PC-9 (cell line): Measurements from ENCODE around the gene CACYBP. TPM values are rescaled to one million over a fixed set of nuclear protein-coding genes. Genes with fewer than 3 reads are reported as not detected.
A peak's percentile ranks its signal among the peaks of the same experiment; 100 is the strongest.

Experiments used
- BruUV-seq: library from RNA; stranded (reverse); fragments of 400-500 nt; replicated peaks from 2 replicates; lab custom pipeline; 2021; lab: Mats Ljungman, UMichigan
- CTCF ChIA-PET: fragments of 300-600 bp; sonication (Branson Sonifier 250); formaldehyde crosslinking; loops from one replicate; lab custom pipeline; 2022; ENCODE audit warnings: antibody characterized with exemption; lab: Charles Lee
- POLR2A ChIA-PET: fragments of 300-600 bp; sonication (Branson Sonifier 250); formaldehyde crosslinking; loops from one replicate; lab custom pipeline; 2022; ENCODE audit warnings: antibody characterized with exemption; ENCODE audit not compliant: unreplicated experiment; lab: Charles Lee
- DNase-seq, 2 experiments: peaks; one replicate each; pipeline versions ENCODE4 v3.0.0 to v3.0.0-alpha.2; 2015 to 2022; ENCODE audit warnings: mixed read lengths in 1 of 2
- H2AFZ ChIP-seq: fragments of 200-600 bp; sonication (generic); 2 replicates; pipeline ENCODE4 v1.8.1; 2017; ENCODE audit warnings: antibody characterized with exemption
- H3F3A ChIP-seq: fragments of 200-600 bp; sonication (generic); 2 replicates; pipeline ENCODE4 v1.8.1; 2017; ENCODE audit warnings: antibody characterized with exemption, mild to moderate bottlenecking, low read depth; ENCODE audit not compliant: insufficient read depth
- H3K27ac ChIP-seq: fragments of 200-600 bp; sonication (generic); 2 replicates; pipeline ENCODE4 v1.6.1; 2016; ENCODE audit warnings: mixed run types
- H3K27me3 ChIP-seq: fragments of 200-600 bp; sonication (generic); 2 replicates; pipeline ENCODE4 v1.6.1; 2016; ENCODE audit warnings: low read depth, mixed run types; ENCODE audit not compliant: insufficient read depth
- H3K36me3 ChIP-seq: fragments of 200-600 bp; sonication (generic); 2 replicates; pipeline ENCODE4 v1.6.1; 2016; ENCODE audit warnings: low read depth, mixed run types
- H3K4me1 ChIP-seq: fragments of 200-600 bp; sonication (generic); replicated peaks from 2 replicates; pipeline ENCODE4 v1.6.1; 2016; ENCODE audit warnings: mixed run types; ENCODE audit not compliant: insufficient read depth
- H3K4me2 ChIP-seq: fragments of 200-600 bp; sonication (generic); 2 replicates; pipeline ENCODE4 v1.6.1; 2017; ENCODE audit warnings: mixed run types
- H3K4me3 ChIP-seq: fragments of 200-600 bp; sonication (generic); 2 replicates; pipeline ENCODE4 v1.6.1; 2016; ENCODE audit warnings: mixed run types
- H3K79me2 ChIP-seq: fragments of 200-600 bp; sonication (generic); 2 replicates; pipeline ENCODE4 v1.6.1; 2017; ENCODE audit warnings: low read depth, mixed run types
- H3K9me2 ChIP-seq: fragments of 200-600 bp; sonication (generic); 2 replicates; pipeline ENCODE4 v1.8.1; 2017; ENCODE audit warnings: mild to moderate bottlenecking; ENCODE audit not compliant: insufficient read depth
- H3K9me3 ChIP-seq: fragments of 200-600 bp; sonication (generic); 2 replicates; pipeline ENCODE4 v1.8.1; 2016; ENCODE audit warnings: low read depth; ENCODE audit not compliant: insufficient read depth
- H4K20me1 ChIP-seq: fragments of 200-600 bp; sonication (generic); 2 replicates; pipeline ENCODE4 v1.8.1; 2017; ENCODE audit not compliant: insufficient read depth
- CTCF ChIP-seq: fragments of 200-600 bp; sonication (generic); conservative IDR thresholded peaks from 2 replicates; pipeline ENCODE4 v1.6.1; 2017; ENCODE audit warnings: mixed run types, antibody characterized with exemption, mild to moderate bottlenecking, moderate library complexity
- EZH2 ChIP-seq: fragments of 200-600 bp; sonication (generic); IDR thresholded peaks from 2 replicates; pipeline ENCODE4 v1.8.0; 2017; ENCODE audit warnings: antibody characterized with exemption, low read depth
- intact Hi-C: fragments of 100-400 bp; cut with micrococcal nuclease; formaldehyde crosslinking; loops from one replicate; pipeline ENCODE4 v1.10.0; 2022; ENCODE audit not compliant: unreplicated experiment
- total RNA-seq: library from RNA; stranded (reverse); gene quantifications from 2 replicates; pipeline ENCODE4 v1.2.3, GENCODE V29; 2021

CACYBP gene
- total RNA-seq, 1 experiment from 2014 or later, result 156 TPM

GRCh38 chr1:174964972-174965361, 34.8 kb upstream of the CACYBP start:
- peak overlapping the region; percentile 60 for H3K4me2 ChIP-seq
- no peak for TF ChIP-seq CTCF
- TF ChIP-seq EZH2, result no peak
- ChIA-PET CTCF (no interaction called here), POLR2A (no interaction called here)
- H2AFZ ChIP-seq, result no peak overlapping the region
- no peak for DNase-seq
- H3K9me3 ChIP-seq, result no peaks in the 10 kb centered on the region
- H3K79me2 ChIP-seq, result no peaks in the 10 kb centered on the region
- H4K20me1 ChIP-seq, result no peaks in the 10 kb centered on the region
- H3K27ac ChIP-seq, result peak overlapping the region; percentile 83
- TSS peak; percentile 51 for BruUV-seq
- peaks cover 37% of the 10 kb centered on the region for H3F3A ChIP-seq
- no peaks in the 10 kb centered on the region for H3K27me3 ChIP-seq
- intact Hi-C loops, result loop anchor here (2.0 kb wide), 1 partner anchor 34 kb away; the partner anchor contains the start of gene CACYBP
- H3K36me3 ChIP-seq, result no peaks in the 10 kb centered on the region
- no peaks in the 10 kb centered on the region for H3K9me2 ChIP-seq
- no peak overlapping the region for H3K4me3 ChIP-seq
- H3K4me1 ChIP-seq, result peaks cover 64% of the 10 kb centered on the region

- Histone ChIP-seq H3K4me2 (peak overlapping the region; percentile 60), H3K9me2 (no peaks in the 10 kb centered on the region), H3K36me3 (no peaks in the 10 kb centered on the region), H3K4me1 (peaks cover 64% of the 10 kb centered on the region), H3K9me3 (no peaks in the 10 kb centered on the region), H2AFZ (no peak overlapping the region), H3K79me2 (no peaks in the 10 kb centered on the region), H3F3A (peaks cover 37% of the 10 kb centered on the region), H3K27ac (peak overlapping the region; percentile 83), H4K20me1 (no peaks in the 10 kb centered on the region), H3K27me3 (no peaks in the 10 kb centered on the region), H3K4me3 (no peak overlapping the region)
- intact Hi-C loops, result loop anchor here (2.0 kb wide), 2 partner anchors 33 to 91 kb away; partner anchors contain the start of gene CACYBP
- BruUV-seq, result no TSS peak
- POLR2A ChIA-PET, result no interaction called here
- no peak for DNase-seq
- CTCF ChIA-PET, result interaction anchor here (0.6 kb wide), 1 partner anchor 13 kb away, joined by 3 read pairs; no protein-coding TSS in a partner anchor
- TF ChIP-seq EZH2 (no peak), CTCF (no peak)
These were observed 34.3 kb upstream of the CACYBP start for GRCh38 chr1:174965362-174966007.

GRCh38 chr1:174966008-174966572, 33.7 kb upstream of the CACYBP start:
- no peaks in the 10 kb centered on the region for H4K20me1 ChIP-seq
- no peaks in the 10 kb centered on the region for H3K9me2 ChIP-seq
- TF ChIP-seq CTCF (no peak), EZH2 (no peak)
- H3K79me2 ChIP-seq, result no peaks in the 10 kb centered on the region
- H3K9me3 ChIP-seq, result no peaks in the 10 kb centered on the region
- intact Hi-C loops, result loop anchor here (2.0 kb wide), 1 partner anchor 91 kb away; no protein-coding TSS in a partner anchor
- H3F3A ChIP-seq, result peaks cover 37% of the 10 kb centered on the region
- peak in 1 of 2 experiments; percentile 95 for DNase-seq
- H3K27me3 ChIP-seq, result no peaks in the 10 kb centered on the region
- H3K27ac ChIP-seq, result peak overlapping the region; percentile 83
- no TSS peak for BruUV-seq
- H2AFZ ChIP-seq, result no peak overlapping the region
- H3K4me3 ChIP-seq, result peak overlapping the region; percentile 21; the same call in 1 of the 2 replicates
- ChIA-PET POLR2A (no interaction called here), CTCF (interaction anchor here (0.6 kb wide), 1 partner anchor 14 kb away, joined by 3 read pairs; no protein-coding TSS in a partner anchor)
- H3K36me3 ChIP-seq, result no peaks in the 10 kb centered on the region
- H3K4me2 ChIP-seq, result peak overlapping the region; percentile 60
- H3K4me1 ChIP-seq, result peaks cover 67% of the 10 kb centered on the region
